Lung (tissue), 12 donors: ENCODE measurements around the gene ARPC1B. TPM values are rescaled to one million over a fixed set of nuclear protein-coding genes. Genes with fewer than 3 reads are reported as not detected.

Source experiments
- ATAC-seq: fragments of 200-7000 bp; cut with Tn5 transposase; one replicate; pipeline ENCODE4 v1.9.1; 2020; ENCODE audit warnings: moderate number of reproducible peaks; ENCODE audit not compliant: insufficient read depth, low FRiP score
- DNase-seq, 3 donors: peaks; one replicate each; pipeline ENCODE4 v3.0.0-alpha.2; 2013 to 2017
- H3K27ac ChIP-seq, 2 donors: one replicate each; pipeline ENCODE4 v1.5.1; 2013; ENCODE audit warnings: mild to moderate bottlenecking in 2 of 2, moderate library complexity in 2 of 2, control low read depth in 1 of 2, inconsistent platforms in 1 of 2, low read depth in 1 of 2, low read length in 1 of 2
- H3K27me3 ChIP-seq, 3 donors: one replicate each; pipeline ENCODE4 v1.5.1; 2013; ENCODE audit warnings: low read length in 2 of 3; ENCODE audit not compliant: control insufficient read depth in 3 of 3, insufficient read depth in 3 of 3
- H3K36me3 ChIP-seq, 4 donors: one replicate each; pipeline ENCODE4 v1.5.1; 2013; ENCODE audit warnings: low read length in 4 of 4, mild to moderate bottlenecking in 1 of 4, moderate library complexity in 1 of 4; ENCODE audit not compliant: control insufficient read depth in 4 of 4, insufficient read depth in 4 of 4
- H3K4me1 ChIP-seq, 5 donors: one replicate each; pipeline ENCODE4 v1.5.1; 2013; ENCODE audit warnings: low read length in 5 of 5, mild to moderate bottlenecking in 2 of 5, moderate library complexity in 1 of 5; ENCODE audit not compliant: control insufficient read depth in 5 of 5, insufficient read depth in 5 of 5
- H3K4me3 ChIP-seq: one replicate; pipeline ENCODE4 v1.5.1; 2013; ENCODE audit warnings: mild to moderate bottlenecking, control low read depth, moderate library complexity
- H3K9ac ChIP-seq, 2 donors: one replicate each; pipeline ENCODE4 v1.5.1; 2013; ENCODE audit warnings: low read length in 2 of 2, control low read depth in 1 of 2; ENCODE audit not compliant: insufficient read depth in 1 of 2
- H3K9me3 ChIP-seq, 4 donors: one replicate each; pipeline ENCODE4 v1.5.1; 2013; ENCODE audit warnings: low read length in 3 of 4, mild to moderate bottlenecking in 1 of 4, moderate library complexity in 1 of 4; ENCODE audit not compliant: control insufficient read depth in 4 of 4, insufficient read depth in 3 of 4
- WGBS, 2 donors: extraction: QIAGEN DNeasy Blood & Tissue Kit; methylation state at CpG; one replicate each; pipeline ENCODE4 v1.1.7; 2013; 5-methylcytosine and 5-hydroxymethylcytosine counted together
- polyA plus RNA-seq, 2 donors: library from polyadenylated mRNA; stranded (reverse); fragments of 200-250 nt; gene quantifications; one replicate each; pipeline ENCODE4 v1.2.1, GENCODE V29; 2013
- total RNA-seq, 2 donors: library from RNA; depleted of rRNA in 1 of 2; stranded (reverse); fragments of >200 nt in 1 of 2; gene quantifications; one replicate each; pipeline ENCODE4 v1.2.1, GENCODE V29; 2014 to 2021
- TF ChIP-seq, protein P1 (sequence below): IDR thresholded peaks from 2 replicates; pipeline ENCODE4 v1.5.1; 2012; ENCODE audit warnings: mild to moderate bottlenecking; ENCODE audit errors: control extremely low read depth, extremely low read depth
- donor health status: control.
- donor health status: control.
- donor health status: Bipolar disorder and iron deficiency.
- donor health status: healthy.
- donor health status: DM: yes; HTN: yes; CAD: no.

Gene ARPC1B
- total and polyA plus RNA-seq, 4 donors, result 164 to 937 (median 266) TPM

- 90 to 94% methylated on average over 23 of the region's 23 CpGs for WGBS, 2 donors
- Histone ChIP-seq H3K27me3 (no peaks in the 10 kb centered on the region), H3K9ac (no peak overlapping the region)
Observed at GRCh38 chr7:99390941-99391602, 16.5 kb downstream of the ARPC1B start.

DNA sequence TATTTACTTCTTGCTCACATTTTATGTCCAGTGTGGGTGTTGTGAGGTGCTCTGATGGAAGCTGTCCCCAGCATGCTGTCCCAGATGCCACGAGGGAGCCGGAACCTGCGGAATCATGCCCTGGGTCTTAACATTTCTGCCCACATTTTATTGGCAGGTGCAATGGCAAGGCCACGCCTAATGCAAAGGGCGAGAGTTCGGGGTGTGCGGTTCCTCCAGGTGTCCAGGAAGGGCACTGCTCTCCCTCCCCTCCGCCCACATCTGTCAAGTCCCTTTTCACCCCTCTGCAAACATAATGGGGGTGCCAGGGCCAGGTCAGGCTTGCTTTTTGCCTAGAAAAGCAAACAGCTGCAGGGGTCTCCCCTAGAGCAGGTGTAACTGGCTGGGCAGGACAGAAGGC, 17.5 kb downstream of the ARPC1B start:
- Histone ChIP-seq H3K4me3 (no peak overlapping the region), H3K36me3 (peaks cover 2 to 63% (median 9%) of the 10 kb centered on the region in 4 donors), H3K4me1 (peaks cover 2 to 15% (median 10%) of the 10 kb centered on the region in 5 donors), H3K9me3 (no peaks in the 10 kb centered on the region), H3K27ac (peak overlapping the region in 1 of 2 donors; percentile 67), H3K27me3 (no peaks in the 10 kb centered on the region), H3K9ac (no peak overlapping the region)
- DNase-seq (no peak), ATAC-seq (no peak)
- WGBS, 2 donors, result 90% methylated on average over 8 of the region's 8 CpGs
- TF ChIP-seq, protein P1, sequence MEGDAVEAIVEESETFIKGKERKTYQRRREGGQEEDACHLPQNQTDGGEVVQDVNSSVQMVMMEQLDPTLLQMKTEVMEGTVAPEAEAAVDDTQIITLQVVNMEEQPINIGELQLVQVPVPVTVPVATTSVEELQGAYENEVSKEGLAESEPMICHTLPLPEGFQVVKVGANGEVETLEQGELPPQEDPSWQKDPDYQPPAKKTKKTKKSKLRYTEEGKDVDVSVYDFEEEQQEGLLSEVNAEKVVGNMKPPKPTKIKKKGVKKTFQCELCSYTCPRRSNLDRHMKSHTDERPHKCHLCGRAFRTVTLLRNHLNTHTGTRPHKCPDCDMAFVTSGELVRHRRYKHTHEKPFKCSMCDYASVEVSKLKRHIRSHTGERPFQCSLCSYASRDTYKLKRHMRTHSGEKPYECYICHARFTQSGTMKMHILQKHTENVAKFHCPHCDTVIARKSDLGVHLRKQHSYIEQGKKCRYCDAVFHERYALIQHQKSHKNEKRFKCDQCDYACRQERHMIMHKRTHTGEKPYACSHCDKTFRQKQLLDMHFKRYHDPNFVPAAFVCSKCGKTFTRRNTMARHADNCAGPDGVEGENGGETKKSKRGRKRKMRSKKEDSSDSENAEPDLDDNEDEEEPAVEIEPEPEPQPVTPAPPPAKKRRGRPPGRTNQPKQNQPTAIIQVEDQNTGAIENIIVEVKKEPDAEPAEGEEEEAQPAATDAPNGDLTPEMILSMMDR, result no peak

More at GRCh38 chr7:99390941-99391602, 16.5 kb downstream of the ARPC1B start:
- ATAC-seq, result no peak
- H3K9me3 ChIP-seq, result no peaks in the 10 kb centered on the region
- no peak overlapping the region for H3K4me3 ChIP-seq
- peaks cover 2 to 15% (median 10%) of the 10 kb centered on the region in 5 donors for H3K4me1 ChIP-seq
- DNase-seq, result no peak
- TF ChIP-seq, protein P1, result no peak
- peaks cover 0 to 66% (median 8%) of the 10 kb centered on the region in 4 donors for H3K36me3 ChIP-seq
- H3K27ac ChIP-seq, result no peak overlapping the region

- peak; percentile 72 to 81 (median 77) for DNase-seq
- TF ChIP-seq, protein P1, result no peak
- peak overlapping the region in 1 of 2 donors; percentile 67 for H3K27ac ChIP-seq
- no peaks in the 10 kb centered on the region for H3K9me3 ChIP-seq
- no peaks in the 10 kb centered on the region for H3K27me3 ChIP-seq
- H3K36me3 ChIP-seq, result peaks cover 8 to 66% (median 14%) of the 10 kb centered on the region in 4 donors
- H3K4me3 ChIP-seq, result peak overlapping the region; percentile 27
- peaks cover 2 to 15% (median 10%) of the 10 kb centered on the region in 5 donors for H3K4me1 ChIP-seq
- WGBS, 2 donors, result 9 to 18% methylated on average over 68 of the region's 68 CpGs
- ATAC-seq, result peak; percentile 79
- H3K9ac ChIP-seq, result peak overlapping the region; percentile 81 to 82
Observed at GRCh38 chr7:99392659-99393354, 18.3 kb downstream of the ARPC1B start.
